Measurements from ENCODE around the gene TNC.

DNA sequence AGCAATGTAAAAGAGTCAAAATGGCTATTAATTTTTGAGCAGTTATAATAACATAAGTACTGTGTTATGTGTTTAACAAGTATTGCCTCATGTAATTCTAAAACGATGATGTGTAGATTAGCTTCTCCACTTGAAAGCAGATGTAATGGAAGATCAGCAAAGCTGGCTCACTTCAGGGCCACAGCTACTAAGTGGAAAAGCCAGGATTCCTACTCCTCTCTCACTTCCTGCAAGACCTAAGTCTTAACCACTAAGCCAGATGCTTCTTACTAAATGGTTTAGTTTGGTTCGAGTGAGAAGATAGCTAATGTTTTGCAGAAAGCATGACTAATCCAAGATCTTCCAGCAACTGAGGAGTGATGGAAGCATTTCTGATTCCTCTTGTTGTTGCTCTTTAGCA, 15.7 kb upstream of the TNC start:
- TF ChIP-seq, protein P1, sequence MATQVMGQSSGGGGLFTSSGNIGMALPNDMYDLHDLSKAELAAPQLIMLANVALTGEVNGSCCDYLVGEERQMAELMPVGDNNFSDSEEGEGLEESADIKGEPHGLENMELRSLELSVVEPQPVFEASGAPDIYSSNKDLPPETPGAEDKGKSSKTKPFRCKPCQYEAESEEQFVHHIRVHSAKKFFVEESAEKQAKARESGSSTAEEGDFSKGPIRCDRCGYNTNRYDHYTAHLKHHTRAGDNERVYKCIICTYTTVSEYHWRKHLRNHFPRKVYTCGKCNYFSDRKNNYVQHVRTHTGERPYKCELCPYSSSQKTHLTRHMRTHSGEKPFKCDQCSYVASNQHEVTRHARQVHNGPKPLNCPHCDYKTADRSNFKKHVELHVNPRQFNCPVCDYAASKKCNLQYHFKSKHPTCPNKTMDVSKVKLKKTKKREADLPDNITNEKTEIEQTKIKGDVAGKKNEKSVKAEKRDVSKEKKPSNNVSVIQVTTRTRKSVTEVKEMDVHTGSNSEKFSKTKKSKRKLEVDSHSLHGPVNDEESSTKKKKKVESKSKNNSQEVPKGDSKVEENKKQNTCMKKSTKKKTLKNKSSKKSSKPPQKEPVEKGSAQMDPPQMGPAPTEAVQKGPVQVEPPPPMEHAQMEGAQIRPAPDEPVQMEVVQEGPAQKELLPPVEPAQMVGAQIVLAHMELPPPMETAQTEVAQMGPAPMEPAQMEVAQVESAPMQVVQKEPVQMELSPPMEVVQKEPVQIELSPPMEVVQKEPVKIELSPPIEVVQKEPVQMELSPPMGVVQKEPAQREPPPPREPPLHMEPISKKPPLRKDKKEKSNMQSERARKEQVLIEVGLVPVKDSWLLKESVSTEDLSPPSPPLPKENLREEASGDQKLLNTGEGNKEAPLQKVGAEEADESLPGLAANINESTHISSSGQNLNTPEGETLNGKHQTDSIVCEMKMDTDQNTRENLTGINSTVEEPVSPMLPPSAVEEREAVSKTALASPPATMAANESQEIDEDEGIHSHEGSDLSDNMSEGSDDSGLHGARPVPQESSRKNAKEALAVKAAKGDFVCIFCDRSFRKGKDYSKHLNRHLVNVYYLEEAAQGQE (IDR thresholded peaks at IDR 0.05; ENCODE audit: low read depth, low read length): no peak
- TF ChIP-seq POLR2AphosphoS5 (IDR thresholded peaks at IDR 0.05; ENCODE audit: low read depth, low read length): no peak
- TF ChIP-seq, protein P2, sequence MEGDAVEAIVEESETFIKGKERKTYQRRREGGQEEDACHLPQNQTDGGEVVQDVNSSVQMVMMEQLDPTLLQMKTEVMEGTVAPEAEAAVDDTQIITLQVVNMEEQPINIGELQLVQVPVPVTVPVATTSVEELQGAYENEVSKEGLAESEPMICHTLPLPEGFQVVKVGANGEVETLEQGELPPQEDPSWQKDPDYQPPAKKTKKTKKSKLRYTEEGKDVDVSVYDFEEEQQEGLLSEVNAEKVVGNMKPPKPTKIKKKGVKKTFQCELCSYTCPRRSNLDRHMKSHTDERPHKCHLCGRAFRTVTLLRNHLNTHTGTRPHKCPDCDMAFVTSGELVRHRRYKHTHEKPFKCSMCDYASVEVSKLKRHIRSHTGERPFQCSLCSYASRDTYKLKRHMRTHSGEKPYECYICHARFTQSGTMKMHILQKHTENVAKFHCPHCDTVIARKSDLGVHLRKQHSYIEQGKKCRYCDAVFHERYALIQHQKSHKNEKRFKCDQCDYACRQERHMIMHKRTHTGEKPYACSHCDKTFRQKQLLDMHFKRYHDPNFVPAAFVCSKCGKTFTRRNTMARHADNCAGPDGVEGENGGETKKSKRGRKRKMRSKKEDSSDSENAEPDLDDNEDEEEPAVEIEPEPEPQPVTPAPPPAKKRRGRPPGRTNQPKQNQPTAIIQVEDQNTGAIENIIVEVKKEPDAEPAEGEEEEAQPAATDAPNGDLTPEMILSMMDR (IDR thresholded peaks at IDR 0.05): no peak
- TF ChIP-seq SIN3A (IDR thresholded peaks at IDR 0.05; ENCODE audit: borderline replicate concordance, low read depth, low read length): no peak
- TF ChIP-seq EZH2phosphoT487 (IDR thresholded peaks at IDR 0.05; ENCODE audit: borderline replicate concordance, low read depth): no peak
- TF ChIP-seq CHD2 (IDR thresholded peaks at IDR 0.05; ENCODE audit: low read length, partially characterized antibody): no peak
- peak in 1 of 2 experiments; percentile 21; a peak in 1 of 4 replicates for TF ChIP-seq EP300 (IDR thresholded peaks at IDR 0.05; ENCODE audit: borderline replicate concordance in 1 of 2, low read depth in 1 of 2, low read length in 1 of 2)

All from SK-N-SH (cell line).